ENCODE measurements around the gene MUSTN1. TPM values are rescaled to one million over a fixed set of nuclear protein-coding genes. Genes with fewer than 3 reads are reported as not detected.

The MUSTN1 gene
- polyA plus RNA-seq, 1 donor (not counting 4 experiments of a cell fraction or from before 2014, with no cell fraction given), result not detected

DNA sequence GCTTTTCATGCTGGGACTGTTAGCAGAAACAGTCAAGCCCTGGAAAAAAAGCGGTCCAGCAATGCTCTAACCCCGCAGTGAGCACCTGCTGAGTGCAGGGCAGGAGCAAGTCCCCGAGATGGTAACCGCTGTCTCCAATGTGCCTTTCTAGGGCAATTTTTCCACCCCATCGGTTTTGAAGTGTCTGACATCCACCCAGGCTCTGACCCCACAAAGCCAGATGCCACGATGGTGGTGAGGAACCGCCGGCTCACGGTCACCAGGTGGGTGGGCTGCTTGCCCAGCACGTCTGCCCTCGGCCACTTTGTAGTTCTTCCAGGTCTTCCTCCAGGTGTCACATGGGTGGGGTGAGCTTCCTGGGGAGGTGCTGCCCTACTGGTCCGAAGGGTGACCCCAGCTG lies 43.5 kb downstream of the MUSTN1 start:
- H3K9me1 ChIP-seq (ENCODE audit: control insufficient read depth, extremely low read depth, insufficient read depth, low read length), result no peaks in the 10 kb centered on the region
- no peaks in the 10 kb centered on the region for H3K9me3 ChIP-seq (ENCODE audit: control insufficient read depth, low read depth, low read length)
- H3K27ac ChIP-seq (ENCODE audit: control insufficient read depth, insufficient read depth, low read length), result no peak overlapping the region
- TF ChIP-seq EZH2 (IDR thresholded peaks at IDR 0.05; ENCODE audit: low read length), result no peak
- TF ChIP-seq, protein P1, sequence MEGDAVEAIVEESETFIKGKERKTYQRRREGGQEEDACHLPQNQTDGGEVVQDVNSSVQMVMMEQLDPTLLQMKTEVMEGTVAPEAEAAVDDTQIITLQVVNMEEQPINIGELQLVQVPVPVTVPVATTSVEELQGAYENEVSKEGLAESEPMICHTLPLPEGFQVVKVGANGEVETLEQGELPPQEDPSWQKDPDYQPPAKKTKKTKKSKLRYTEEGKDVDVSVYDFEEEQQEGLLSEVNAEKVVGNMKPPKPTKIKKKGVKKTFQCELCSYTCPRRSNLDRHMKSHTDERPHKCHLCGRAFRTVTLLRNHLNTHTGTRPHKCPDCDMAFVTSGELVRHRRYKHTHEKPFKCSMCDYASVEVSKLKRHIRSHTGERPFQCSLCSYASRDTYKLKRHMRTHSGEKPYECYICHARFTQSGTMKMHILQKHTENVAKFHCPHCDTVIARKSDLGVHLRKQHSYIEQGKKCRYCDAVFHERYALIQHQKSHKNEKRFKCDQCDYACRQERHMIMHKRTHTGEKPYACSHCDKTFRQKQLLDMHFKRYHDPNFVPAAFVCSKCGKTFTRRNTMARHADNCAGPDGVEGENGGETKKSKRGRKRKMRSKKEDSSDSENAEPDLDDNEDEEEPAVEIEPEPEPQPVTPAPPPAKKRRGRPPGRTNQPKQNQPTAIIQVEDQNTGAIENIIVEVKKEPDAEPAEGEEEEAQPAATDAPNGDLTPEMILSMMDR (optimal IDR thresholded peaks at IDR 0.05 in 1 of 3, IDR thresholded peaks at IDR 0.05 in 1 of 3, conservative IDR thresholded peaks at IDR 0.05 in 1 of 3; ENCODE audit: extremely low read depth in 1 of 3, insufficient read depth in 2 of 3, low read length in 3 of 3), result no peak
- dilution Hi-C loops (cut with MboI; ENCODE audit: extremely low pct_ligation_motif_present, low sequenced_read_pairs), result no loop called here
- no peak overlapping the region for H3K4me2 ChIP-seq (ENCODE audit: control insufficient read depth, extremely low read depth, insufficient read depth, low read depth, low read length)
- H3K27me3 ChIP-seq (ENCODE audit: control insufficient read depth, extremely low read depth, insufficient read depth, low read length), result peaks cover 13% of the 10 kb centered on the region
- no peaks in the 10 kb centered on the region for H3K79me2 ChIP-seq (ENCODE audit: control insufficient read depth, insufficient read depth, low read length)
- H3K4me1 ChIP-seq (ENCODE audit: control insufficient read depth, extremely low read depth, insufficient read depth, low read length), result no peaks in the 10 kb centered on the region
- H2AFZ ChIP-seq (ENCODE audit: control insufficient read depth, low read length), result no peak overlapping the region
- H3K9ac ChIP-seq (ENCODE audit: control insufficient read depth, extremely low read depth, insufficient read depth, low read length), result no peak overlapping the region
- no peaks in the 10 kb centered on the region for H3K36me3 ChIP-seq (ENCODE audit: control insufficient read depth in 2 of 2, extremely low read depth in 1 of 2, insufficient read depth in 2 of 2, low read length in 2 of 2)
- no peaks in the 10 kb centered on the region for H4K20me1 ChIP-seq (ENCODE audit: control insufficient read depth, extremely low read depth, insufficient read depth, low read length)
- no peak overlapping the region for H3K4me3 ChIP-seq (ENCODE audit: control insufficient read depth in 2 of 3, extremely low read depth in 1 of 3, insufficient read depth in 2 of 3, low read depth in 1 of 3, low read length in 3 of 3)
- DNase-seq (ENCODE audit: low read depth, low spot score), result no peak
- no peak for FAIRE-seq

DNA sequence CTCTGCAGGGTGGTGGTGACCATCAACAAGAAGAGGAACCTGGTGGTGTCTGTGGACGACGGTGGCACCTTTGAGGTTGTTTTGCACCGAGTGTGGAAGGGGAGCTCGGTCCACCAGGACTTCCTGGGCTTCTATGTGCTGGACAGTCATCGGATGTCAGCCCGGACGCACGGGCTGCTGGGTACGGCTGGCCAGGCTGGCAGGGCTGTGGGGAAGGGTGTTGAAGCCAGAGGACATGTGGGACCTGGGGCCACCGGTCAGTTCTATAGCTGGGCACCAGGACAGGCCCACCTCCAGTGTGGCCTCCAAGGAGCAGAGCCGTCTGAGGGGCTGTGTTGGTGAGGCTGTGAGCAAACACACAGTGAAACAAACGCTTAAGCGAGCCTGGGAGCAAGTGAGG lies 44.1 kb downstream of the MUSTN1 start:
- Histone ChIP-seq H3K4me3 (ENCODE audit: control insufficient read depth in 2 of 3, extremely low read depth in 1 of 3, insufficient read depth in 2 of 3, low read depth in 1 of 3, low read length in 3 of 3) (no peak overlapping the region), H3K27ac (ENCODE audit: control insufficient read depth, insufficient read depth, low read length) (no peak overlapping the region), H3K4me1 (ENCODE audit: control insufficient read depth, extremely low read depth, insufficient read depth, low read length) (no peaks in the 10 kb centered on the region), H2AFZ (ENCODE audit: control insufficient read depth, low read length) (no peak overlapping the region), H4K20me1 (ENCODE audit: control insufficient read depth, extremely low read depth, insufficient read depth, low read length) (no peaks in the 10 kb centered on the region), H3K9me1 (ENCODE audit: control insufficient read depth, extremely low read depth, insufficient read depth, low read length) (no peaks in the 10 kb centered on the region), H3K27me3 (ENCODE audit: control insufficient read depth, extremely low read depth, insufficient read depth, low read length) (peaks cover 13% of the 10 kb centered on the region), H3K9me3 (ENCODE audit: control insufficient read depth, low read depth, low read length) (no peaks in the 10 kb centered on the region), H3K9ac (ENCODE audit: control insufficient read depth, extremely low read depth, insufficient read depth, low read length) (no peak overlapping the region), H3K36me3 (ENCODE audit: control insufficient read depth in 2 of 2, extremely low read depth in 1 of 2, insufficient read depth in 2 of 2, low read length in 2 of 2) (no peaks in the 10 kb centered on the region), H3K79me2 (ENCODE audit: control insufficient read depth, insufficient read depth, low read length) (no peaks in the 10 kb centered on the region), H3K4me2 (ENCODE audit: control insufficient read depth, extremely low read depth, insufficient read depth, low read depth, low read length) (no peak overlapping the region)
- DNase-seq (ENCODE audit: low read depth, low spot score) (no peak), FAIRE-seq (no peak)
- dilution Hi-C loops (cut with MboI; ENCODE audit: extremely low pct_ligation_motif_present, low sequenced_read_pairs), result no loop called here
- no peak for TF ChIP-seq EZH2 (IDR thresholded peaks at IDR 0.05; ENCODE audit: low read length)
- TF ChIP-seq, protein P1 (optimal IDR thresholded peaks at IDR 0.05 in 1 of 3, IDR thresholded peaks at IDR 0.05 in 1 of 3, conservative IDR thresholded peaks at IDR 0.05 in 1 of 3; ENCODE audit: extremely low read depth in 1 of 3, insufficient read depth in 2 of 3, low read length in 3 of 3), result no peak

All from keratinocyte (primary cell).